ENCODE data around the gene HMGCS2.

HMGCS2 gene

GRCh38 chr1:119740896-119741780 lies 27.6 kb downstream of the HMGCS2 start:
- Histone ChIP-seq H3K4me2 (ENCODE audit: low read length) (no peak overlapping the region), H2AFZ (ENCODE audit: low read depth, low read length) (no peak overlapping the region), H3K4me1 (ENCODE audit: low read length) (no peaks in the 10 kb centered on the region), H3K36me3 (replicated peaks; ENCODE audit: low read depth, low read length) (peaks cover 42% of the 10 kb centered on the region), H3K9ac (ENCODE audit: low read length) (no peak overlapping the region), H3K79me2 (ENCODE audit: low read length) (no peaks in the 10 kb centered on the region), H4K20me1 (ENCODE audit: insufficient read depth, low read length) (0 out of 2 replicates have a peak, but pooled peaks cover 3% of the 10 kb centered on the region), H3K4me3 (ENCODE audit: low read length) (no peak overlapping the region), H3K27me3 (ENCODE audit: low read depth, low read length) (no peaks in the 10 kb centered on the region), H3K27ac (ENCODE audit: low read length) (no peak overlapping the region), H3K9me3 (ENCODE audit: insufficient read depth, low read length) (no peaks in the 10 kb centered on the region)
- TF ChIP-seq EZH2phosphoT487 (IDR thresholded peaks at IDR 0.05; ENCODE audit: low read depth) (no peak), CTCF (IDR thresholded peaks at IDR 0.05; ENCODE audit: low read depth, low read length) (no peak)

GRCh38 chr1:119740261-119740660 lies 28.4 kb downstream of the HMGCS2 start:
- H4K20me1 ChIP-seq (ENCODE audit: insufficient read depth, low read length) = 0 out of 2 replicates have a peak, but pooled peaks cover 3% of the 10 kb centered on the region
- no peaks in the 10 kb centered on the region for H3K27me3 ChIP-seq (ENCODE audit: low read depth, low read length)
- peaks cover 50% of the 10 kb centered on the region for H3K36me3 ChIP-seq (replicated peaks; ENCODE audit: low read depth, low read length)
- H3K9me3 ChIP-seq (ENCODE audit: insufficient read depth, low read length) = no peaks in the 10 kb centered on the region
- no peak overlapping the region for H3K4me3 ChIP-seq (ENCODE audit: low read length)
- no peaks in the 10 kb centered on the region for H3K79me2 ChIP-seq (ENCODE audit: low read length)
- H3K27ac ChIP-seq (ENCODE audit: low read length) = no peak overlapping the region
- H3K4me2 ChIP-seq (ENCODE audit: low read length) = no peak overlapping the region
- no peak overlapping the region for H2AFZ ChIP-seq (ENCODE audit: low read depth, low read length)
- H3K9ac ChIP-seq (ENCODE audit: low read length) = no peak overlapping the region
- TF ChIP-seq EZH2phosphoT487 (IDR thresholded peaks at IDR 0.05; ENCODE audit: low read depth) = no peak
- no peak for TF ChIP-seq CTCF (IDR thresholded peaks at IDR 0.05; ENCODE audit: low read depth, low read length)
- H3K4me1 ChIP-seq (ENCODE audit: low read length) = no peaks in the 10 kb centered on the region

GRCh38 chr1:119739150-119739549 lies 29.6 kb downstream of the HMGCS2 start:
- no peaks in the 10 kb centered on the region for H3K79me2 ChIP-seq (ENCODE audit: low read length)
- no peaks in the 10 kb centered on the region for H3K4me1 ChIP-seq (ENCODE audit: low read length)
- no peak overlapping the region for H3K4me2 ChIP-seq (ENCODE audit: low read length)
- H3K9ac ChIP-seq (ENCODE audit: low read length) = no peak overlapping the region
- H4K20me1 ChIP-seq (ENCODE audit: insufficient read depth, low read length) = no peaks in the 10 kb centered on the region
- H2AFZ ChIP-seq (ENCODE audit: low read depth, low read length) = no peak overlapping the region
- no peak for TF ChIP-seq EZH2phosphoT487 (IDR thresholded peaks at IDR 0.05; ENCODE audit: low read depth)
- no peak for TF ChIP-seq CTCF (IDR thresholded peaks at IDR 0.05; ENCODE audit: low read depth, low read length)
- H3K4me3 ChIP-seq (ENCODE audit: low read length) = no peak overlapping the region
- peaks cover 58% of the 10 kb centered on the region for H3K36me3 ChIP-seq (replicated peaks; ENCODE audit: low read depth, low read length)
- H3K27ac ChIP-seq (ENCODE audit: low read length) = no peak overlapping the region
- H3K9me3 ChIP-seq (ENCODE audit: insufficient read depth, low read length) = no peaks in the 10 kb centered on the region
- no peaks in the 10 kb centered on the region for H3K27me3 ChIP-seq (ENCODE audit: low read depth, low read length)

- Histone ChIP-seq H3K9me3 (ENCODE audit: insufficient read depth, low read length) (no peaks in the 10 kb centered on the region), H2AFZ (ENCODE audit: low read depth, low read length) (no peak overlapping the region), H3K9ac (ENCODE audit: low read length) (no peak overlapping the region), H3K27ac (ENCODE audit: low read length) (no peak overlapping the region), H3K4me3 (ENCODE audit: low read length) (no peak overlapping the region), H3K4me1 (ENCODE audit: low read length) (no peaks in the 10 kb centered on the region), H4K20me1 (ENCODE audit: insufficient read depth, low read length) (no peaks in the 10 kb centered on the region), H3K27me3 (ENCODE audit: low read depth, low read length) (no peaks in the 10 kb centered on the region), H3K79me2 (ENCODE audit: low read length) (no peaks in the 10 kb centered on the region), H3K4me2 (ENCODE audit: low read length) (no peak overlapping the region), H3K36me3 (replicated peaks; ENCODE audit: low read depth, low read length) (peaks cover 55% of the 10 kb centered on the region)
- TF ChIP-seq CTCF (IDR thresholded peaks at IDR 0.05; ENCODE audit: low read depth, low read length) (no peak), EZH2phosphoT487 (IDR thresholded peaks at IDR 0.05; ENCODE audit: low read depth) (no peak)
Measured at GRCh38 chr1:119738100-119738720, 30.5 kb downstream of the HMGCS2 start.

All from OCI-LY3 (cell line).